ENCODE data around the gene PRKCH.

DNA sequence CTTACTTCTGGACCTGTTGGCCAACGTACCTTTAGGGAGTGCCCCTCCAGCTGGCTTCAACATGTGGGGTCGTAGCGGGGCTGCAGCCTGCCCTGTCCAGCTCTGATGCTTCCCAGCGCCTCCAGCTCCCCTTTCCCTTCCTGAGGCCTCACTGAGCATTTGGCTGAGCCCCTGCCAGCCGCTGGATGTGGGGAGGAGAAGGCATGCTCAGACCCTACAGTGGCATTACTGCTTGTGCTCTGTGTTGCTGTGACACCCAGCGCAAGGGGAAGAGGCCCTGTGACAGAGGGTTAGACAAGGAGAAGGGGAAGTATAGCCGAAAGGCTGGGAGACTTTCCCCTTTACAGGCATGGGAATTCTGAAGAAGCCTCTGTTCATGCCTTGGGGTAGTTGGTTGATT is 145.9 kb downstream of the PRKCH start:
- TF ChIP-seq EZH2 (IDR thresholded peaks at IDR 0.05; ENCODE audit: insufficient read depth, poor library complexity, severe bottlenecking) (no peak), EZH2phosphoT487 (IDR thresholded peaks at IDR 0.05; ENCODE audit: insufficient read depth, low read depth) (no peak)

All from GM23248 (cell line).